GM12892 (cell line): ENCODE results near the gene VDR.

Source experiments
- POLR2A ChIP-seq: IDR thresholded peaks from 2 replicates; pipeline ENCODE4 v1.6.1; 2011; ENCODE audit warnings: low read depth, low read length, control low read depth
- POLR2AphosphoS5 ChIP-seq: IDR thresholded peaks from 2 replicates; pipeline ENCODE4 v1.6.1; 2011; ENCODE audit warnings: low read depth, low read length, control low read depth
- TAF1 ChIP-seq: IDR thresholded peaks from 2 replicates; pipeline ENCODE4 v1.6.1; 2011; ENCODE audit warnings: low read depth, mild to moderate bottlenecking, control low read depth, low read length, borderline replicate concordance

DNA sequence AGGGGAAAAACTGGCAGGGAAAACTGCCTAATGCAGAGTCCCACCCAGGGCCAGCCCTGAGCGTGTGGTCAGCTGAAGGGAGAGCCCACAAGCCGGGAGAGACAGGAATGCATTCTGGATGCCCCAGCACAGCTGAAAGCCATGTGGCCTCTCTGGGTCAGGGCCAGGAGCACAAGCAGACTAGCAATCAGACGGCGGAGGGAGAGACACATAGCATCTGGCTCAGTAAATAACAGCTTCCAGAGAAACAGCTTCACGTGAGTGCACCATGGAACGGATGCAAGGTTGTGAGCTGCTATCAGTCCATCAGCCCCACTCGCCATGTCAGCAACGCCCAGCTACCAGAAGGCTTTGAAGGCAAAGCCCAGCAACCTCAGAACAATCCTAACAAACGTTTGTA lies 30.4 kb upstream of the VDR start:
- TF ChIP-seq POLR2A (no peak), POLR2AphosphoS5 (no peak), TAF1 (no peak)
